GM19468 (cell line): ENCODE data around the gene PTRH1.

Experiments
- ATAC-seq: cut with Tn5 transposase; IDR thresholded peaks from one replicate; pipeline ENCODE4 v1.9.1; 2021; ENCODE audit warnings: mild to moderate bottlenecking, moderate library complexity, moderate number of reproducible peaks; ENCODE audit not compliant: unreplicated experiment; ENCODE audit errors: extremely low read depth

The PTRH1 gene

GRCh38 chr9:127673234-127673633 is 42.2 kb downstream of the PTRH1 start:
- no peak for ATAC-seq

GRCh38 chr9:127667906-127668305 is 47.6 kb downstream of the PTRH1 start:
- ATAC-seq, result no peak

DNA sequence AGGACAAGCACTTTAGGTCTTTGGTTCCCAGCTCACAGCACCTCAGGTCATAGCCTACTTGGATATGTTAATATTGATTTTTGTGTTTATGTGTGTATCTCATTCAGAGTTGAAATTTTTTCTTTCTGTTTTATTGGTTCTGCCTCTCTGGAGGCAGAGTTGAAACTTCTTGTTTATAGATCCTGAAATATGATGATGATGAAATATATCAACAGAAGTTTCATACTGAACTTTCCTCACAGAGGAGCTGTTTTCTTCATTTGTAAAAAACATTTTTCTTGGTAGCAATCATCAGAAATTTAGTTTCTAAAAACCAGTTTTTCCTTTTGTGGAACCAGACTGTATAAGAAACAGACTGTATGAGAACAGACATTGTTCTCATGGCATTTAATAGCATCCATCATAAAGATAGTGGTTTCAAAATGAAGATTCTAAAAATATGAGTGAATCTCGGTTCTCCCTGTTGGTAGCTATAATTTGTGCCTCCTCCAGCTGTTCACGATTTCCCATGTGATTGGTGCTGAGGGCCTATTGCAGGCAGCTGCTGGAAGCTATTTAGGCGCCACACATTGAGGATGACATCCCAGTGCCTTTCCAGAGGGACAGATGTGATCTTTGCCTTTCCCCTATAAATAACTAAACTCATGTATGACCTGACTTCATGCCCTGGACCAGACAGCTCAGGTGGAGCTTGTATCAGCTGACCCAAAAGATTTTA is 48.2 kb downstream of the PTRH1 start:
- ATAC-seq, result no peak

- ATAC-seq, result no peak
Measured at GRCh38 chr9:127664678-127665507, 50.6 kb downstream of the PTRH1 start.

GRCh38 chr9:127664324-127664677 is 51.2 kb downstream of the PTRH1 start:
- no peak for ATAC-seq
